GM12878 (cell line): ENCODE data around the gene CDYL. TPM values are rescaled to one million over a fixed set of nuclear protein-coding genes. Genes with fewer than 3 reads are reported as not detected.

Experiments
- ATAC-seq: fragments of 200-7000 bp; cut with Tn5 transposase; 3 replicates; pipeline ENCODE4 v1.9.1; 2020; ENCODE audit warnings: mild to moderate bottlenecking, moderate library complexity
- BruUV-seq: library from RNA; stranded (reverse); fragments of 400-500 nt; replicated peaks from 2 replicates; lab custom pipeline; 2021; lab: Mats Ljungman, UMichigan
- CTCF ChIA-PET: fragments of 300-600 bp; sonication (Branson Sonifier 250); formaldehyde crosslinking; extraction: SDS; loops from one replicate; lab custom pipeline; 2021; ENCODE audit warnings: inconsistent platforms; lab: Yijun Ruan, JAX
- POLR2A ChIA-PET: fragments of 350-600 bp; formaldehyde crosslinking; extraction: SDS; loops from one replicate; lab custom pipeline; 2021; ENCODE audit warnings: inconsistent platforms; lab: Charles Lee
- RAD21 ChIA-PET: fragments of 300-600 bp; sonication (Branson Sonifier 250); formaldehyde crosslinking; loops from one replicate; lab custom pipeline; 2023; ENCODE audit warnings: antibody characterized with exemption; ENCODE audit not compliant: unreplicated experiment; lab: Charles Lee
- SMC1A ChIA-PET: fragments of 300-600 bp; sonication (Branson Sonifier 250); formaldehyde crosslinking; loops from one replicate; lab custom pipeline; 2023; ENCODE audit not compliant: unreplicated experiment, uncharacterized antibody; lab: Charles Lee
- DNase-seq: peaks from one replicate; pipeline ENCODE4 v3.0.0-alpha.2; 2011; ENCODE audit warnings: low read depth, low spot score
- FAIRE-seq: peaks from 3 replicates; lab custom pipeline; 2011; peaks lifted over from hg19 to GRCh38; lab: Jason Lieb, UNC
- H2AFZ ChIP-seq: 2 replicates; pipeline ENCODE4 v1.6.0; 2011; ENCODE audit warnings: low read depth, low read length, control low read depth; ENCODE audit not compliant: control insufficient read depth
- H3K27ac ChIP-seq: 2 replicates; pipeline ENCODE4 v1.5.1; 2011; ENCODE audit warnings: control low read depth; ENCODE audit not compliant: control insufficient read depth, insufficient read depth
- H3K27me3 ChIP-seq, 2 experiments: replicated peaks in 1 of 2; 2 replicates each; pipeline versions ENCODE4 v1.6.0 to v1.6.1; 2011; ENCODE audit warnings: low read length in 1 of 2; ENCODE audit not compliant: control insufficient read depth in 2 of 2, insufficient read depth in 2 of 2
- H3K36me3 ChIP-seq, 2 experiments: 2 replicates each; pipeline ENCODE4 v1.5.1; 2011; ENCODE audit warnings: low read length in 1 of 2; ENCODE audit not compliant: control insufficient read depth in 2 of 2, insufficient read depth in 2 of 2
- H3K4me1 ChIP-seq: 2 replicates; pipeline ENCODE4 v1.6.1; 2011; ENCODE audit warnings: mild to moderate bottlenecking, low read length, moderate library complexity, mixed read lengths; ENCODE audit not compliant: control insufficient read depth, insufficient read depth
- H3K4me2 ChIP-seq: 2 replicates; pipeline ENCODE4 v1.6.0; 2011; ENCODE audit warnings: control low read depth; ENCODE audit not compliant: control insufficient read depth, insufficient read depth
- H3K4me3 ChIP-seq: fragments of 200-600 bp; sonication (generic); 2 replicates; pipeline ENCODE4 v1.5.1; 2016
- H3K79me2 ChIP-seq: 2 replicates; pipeline ENCODE4 v1.6.0; 2011; ENCODE audit warnings: low read length; ENCODE audit not compliant: control insufficient read depth, insufficient read depth
- H3K9ac ChIP-seq: 2 replicates; pipeline ENCODE4 v1.8.0; 2011; ENCODE audit warnings: low read length, control low read depth, mixed read lengths; ENCODE audit not compliant: control insufficient read depth, insufficient read depth
- H3K9me3 ChIP-seq: replicated peaks from 3 replicates; pipeline ENCODE4 v1.5.1; 2011; ENCODE audit warnings: mild to moderate bottlenecking, low read length; ENCODE audit not compliant: control insufficient read depth, insufficient read depth
- H4K20me1 ChIP-seq: 2 replicates; pipeline ENCODE4 v1.6.0; 2011; ENCODE audit not compliant: control insufficient read depth, insufficient read depth
- BMI1 ChIP-seq: fragments of 450-650 bp; IDR thresholded peaks from 2 replicates; pipeline ENCODE4 v1.6.1; 2016; ENCODE audit warnings: mild to moderate bottlenecking, moderate library complexity, borderline replicate concordance
- CREM ChIP-seq: IDR thresholded peaks from 2 replicates; pipeline ENCODE4 v1.6.1; 2014; ENCODE audit warnings: antibody characterized with exemption, low read depth
- DPF2 ChIP-seq: fragments of 450-650 bp; IDR thresholded peaks from 2 replicates; pipeline ENCODE4 v1.6.1; 2017; ENCODE audit warnings: mild to moderate bottlenecking
- FOXM1 ChIP-seq: IDR thresholded peaks from 2 replicates; pipeline ENCODE4 v1.6.1; 2012; ENCODE audit warnings: low read depth, mild to moderate bottlenecking, inconsistent platforms, low read length, moderate library complexity
- HCFC1 ChIP-seq: fragments of 150-350 bp; IDR thresholded peaks from 2 replicates; pipeline ENCODE4 v1.6.1; 2014; ENCODE audit warnings: low read length
- IRF4 ChIP-seq: IDR thresholded peaks from 2 replicates; pipeline ENCODE4 v1.6.1; 2011; ENCODE audit warnings: low read depth, low read length
- JUND ChIP-seq: IDR thresholded peaks from 2 replicates; pipeline ENCODE4 v1.6.1; 2012; ENCODE audit warnings: low read depth, mild to moderate bottlenecking, low read length, improper control_type of control experiment, moderate library complexity
- KAT2A ChIP-seq: conservative IDR thresholded peaks from 2 replicates; pipeline ENCODE4 v1.6.1; 2011; ENCODE audit warnings: low read depth, low read length; ENCODE audit not compliant: control insufficient read depth
- MEF2B ChIP-seq: fragments of 450-650 bp; IDR thresholded peaks from 2 replicates; pipeline ENCODE4 v1.6.1; 2018; ENCODE audit warnings: mild to moderate bottlenecking, moderate library complexity; ENCODE audit not compliant: partially characterized antibody, poor library complexity, severe bottlenecking
- MLLT1 ChIP-seq: fragments of 450-650 bp; IDR thresholded peaks from 2 replicates; pipeline ENCODE4 v1.6.1; 2016; ENCODE audit warnings: mild to moderate bottlenecking
- NFIC ChIP-seq: IDR thresholded peaks from 2 replicates; pipeline ENCODE4 v1.6.1; 2012; ENCODE audit warnings: low read depth, mild to moderate bottlenecking, inconsistent platforms, low read length, moderate library complexity
- NR2C2 ChIP-seq: IDR thresholded peaks from 2 replicates; pipeline ENCODE4 v1.6.1; 2011; ENCODE audit warnings: borderline replicate concordance, low read depth; ENCODE audit not compliant: control insufficient read depth, insufficient read length
- NR2F1 ChIP-seq: fragments of 450-650 bp; conservative IDR thresholded peaks from 2 replicates; pipeline ENCODE4 v1.6.1; 2017; ENCODE audit warnings: mild to moderate bottlenecking
- PAX8 ChIP-seq: fragments of 450-650 bp; IDR thresholded peaks from 2 replicates; pipeline ENCODE4 v1.6.1; 2017; ENCODE audit warnings: mild to moderate bottlenecking, moderate library complexity
- RAD51 ChIP-seq: fragments of 450-650 bp; IDR thresholded peaks from 2 replicates; pipeline ENCODE4 v1.6.1; 2016; ENCODE audit warnings: moderate library complexity, mild to moderate bottlenecking, inconsistent platforms
- SIX5 ChIP-seq: IDR thresholded peaks from 2 replicates; pipeline ENCODE4 v1.6.1; 2011; ENCODE audit warnings: mild to moderate bottlenecking, low read depth, low read length, moderate library complexity; ENCODE audit not compliant: severe bottlenecking
- SKIL ChIP-seq: fragments of 450-650 bp; IDR thresholded peaks from 2 replicates; pipeline ENCODE4 v1.6.1; 2017; ENCODE audit warnings: mild to moderate bottlenecking, low read depth, inconsistent platforms; ENCODE audit not compliant: poor library complexity, severe bottlenecking
- TCF12 ChIP-seq: IDR thresholded peaks from 2 replicates; pipeline ENCODE4 v1.6.1; 2011; ENCODE audit warnings: low read depth, mild to moderate bottlenecking, low read length
- ZBED1 ChIP-seq: IDR thresholded peaks from 2 replicates; pipeline ENCODE4 v1.6.1; 2016; ENCODE audit warnings: borderline replicate concordance
- ZNF384 ChIP-seq: IDR thresholded peaks from 2 replicates; pipeline ENCODE4 v1.6.1; 2012; ENCODE audit warnings: low read depth, mild to moderate bottlenecking, low read length, improper control_type of control experiment, borderline replicate concordance
- WGBS: methylation state at CpG from one replicate; pipeline ENCODE4 v1.1.6; 2016; ENCODE audit warnings: low lambda C conversion rate; ENCODE audit not compliant: insufficient replicate concordance, insufficient coverage; ENCODE audit errors: missing lambda C conversion rate; 5-methylcytosine and 5-hydroxymethylcytosine counted together
- in situ Hi-C: fragments of 300-500 bp; cut with MboI; formaldehyde crosslinking; loops from 9 replicates; pipeline ENCODE4 v1.14.3; 2018; ENCODE audit warnings: mixed read lengths
- intact Hi-C: fragments of 100-400 bp; cut with micrococcal nuclease; formaldehyde crosslinking; loops from one replicate; pipeline ENCODE4 v1.14.2; 2022; ENCODE audit not compliant: unreplicated experiment
- polyA plus RNA-seq, 11 experiments: library from polyadenylated mRNA; depleted of rRNA in 4 of 11; unstranded in 6 of 11; stranded (reverse) in 5 of 11; fragments of >200 nt; fragmentation: Nextera tagmentation in 4 of 11; fragmentation: Illumina TruSeq in 1 of 11; extraction: Ambion mirVana in 4 of 11; extraction: Trizol in 1 of 11; gene quantifications; 1 replicate in 1 of 11; 2 replicates in 10 of 11; pipeline versions ENCODE4 v1.2.1 to v1.2.3, GENCODE V29; 2011 to 2016; ENCODE audit warnings: inconsistent platforms in 2 of 11, missing spikeins in 2 of 11, low read depth in 1 of 11
- total RNA-seq, 4 experiments: library from RNA; depleted of rRNA in 3 of 4; stranded (reverse); fragments of >200 nt in 3 of 4; fragmentation: Illumina TruSeq in 1 of 4; extraction: Trizol in 1 of 4; gene quantifications; 2 replicates each; pipeline versions ENCODE4 v1.2.1 to v1.2.3, GENCODE V29; 2013 to 2021

CDYL gene
- total and polyA plus RNA-seq, 10 of the 15 experiments (the other 5 are each of a cell fraction or from before 2014, with no cell fraction given) = 9.3 to 61.2 (median 28.5) TPM

- TF ChIP-seq HCFC1 = no peak
- TF ChIP-seq, all 136 proteins: peak for 0
These were observed 97.7 kb downstream of the CDYL start (continued) for GRCh38 chr6:4873928-4874327.

GRCh38 chr6:4879741-4880275, 103.6 kb downstream of the CDYL start:
- 0 out of 2 replicates have a peak overlapping the region, but pooled peaks have one; percentile 3 for H3K9ac ChIP-seq
- H3K9me3 ChIP-seq = no peaks in the 10 kb centered on the region
- no peaks in the 10 kb centered on the region for H3K36me3 ChIP-seq
- H2AFZ ChIP-seq = no peak overlapping the region
- in situ Hi-C loops (no loop called here), intact Hi-C loops (no loop called here)
- peak; percentile 90 for ATAC-seq
- H3K27ac ChIP-seq = peak overlapping the region; percentile 74
- peaks cover 78% of the 10 kb centered on the region for H3K79me2 ChIP-seq
- SMC1A ChIA-PET = interaction anchor here (1.1 to 1.5 kb wide), 2 partner anchors 27 to 78 kb away, joined by 5 to 8 read pairs; no protein-coding TSS in a partner anchor
- H4K20me1 ChIP-seq = no peaks in the 10 kb centered on the region
- peak; percentile 66 for FAIRE-seq
- no TSS peak for BruUV-seq
- WGBS = 23% methylated on average over 6 of the region's 6 CpGs
- DNase-seq = peak; percentile 60
- CTCF ChIA-PET = interaction anchor here (1.2 kb wide), 1 partner anchor 28 kb away, joined by 3 read pairs; no protein-coding TSS in a partner anchor
- RAD21 ChIA-PET = interaction anchor here (0.6 to 1.2 kb wide), 3 partner anchors 32 to 105 kb away, joined by 3 to 5 read pairs (median 4); no protein-coding TSS in a partner anchor
- peaks cover 35% of the 10 kb centered on the region for H3K4me1 ChIP-seq
- peak overlapping the region; percentile 79 for H3K4me2 ChIP-seq
- H3K27me3 ChIP-seq = no peaks in the 10 kb centered on the region
- peak overlapping the region; percentile 48; the same call in 1 of the 2 replicates for H3K4me3 ChIP-seq
- POLR2A ChIA-PET = interaction anchor here (0.7 kb wide), 1 partner anchor 20 kb away, joined by 7 read pairs; no protein-coding TSS in a partner anchor
- peak; percentile 86 for TF ChIP-seq NFIC
- TF ChIP-seq TCF12 = peak; percentile 87; the same call in 1 of the 2 replicates
- TF ChIP-seq NR2C2 = no peak
- TF ChIP-seq SIX5 = no peak
- TF ChIP-seq FOXM1 = peak; percentile 65; the same call in 1 of the 2 replicates
- TF ChIP-seq SKIL = peak; percentile 88
- TF ChIP-seq RAD51 = no peak
- TF ChIP-seq BMI1 = peak; percentile 60; the same call in 1 of the 2 replicates
- no peak for TF ChIP-seq KAT2A
- 0 out of 2 replicates have a peak, but pooled peaks have one; percentile 48 for TF ChIP-seq MLLT1
- peak; percentile 71; the same call in 1 of the 2 replicates for TF ChIP-seq ZBED1
- TF ChIP-seq IRF4 = peak; percentile 52; the same call in 1 of the 2 replicates
- TF ChIP-seq JUND = 0 out of 2 replicates have a peak, but pooled peaks have one; percentile 33
- TF ChIP-seq CREM = peak; percentile 78
- peak; percentile 45 for TF ChIP-seq MEF2B
- no peak for TF ChIP-seq PAX8
- peak; percentile 46; the same call in 1 of the 2 replicates for TF ChIP-seq ZNF384
- peak; percentile 92 for TF ChIP-seq DPF2
- TF ChIP-seq NR2F1 = peak; percentile 82
